T-helper 2 cell (primary cell): Measurements from ENCODE around the gene IFT27.
"Not testable (repeated sequence)": the region's sequence is repeated elsewhere in the genome, so short reads cannot be mapped to it uniquely, and the experiment has no call there.

ENCODE experiments used
- DNase-seq, 5 experiments: peaks; one replicate each; pipeline versions ENCODE4 v3.0.0 to v3.0.0-alpha.2; 2012 to 2022

Gene IFT27

DNA sequence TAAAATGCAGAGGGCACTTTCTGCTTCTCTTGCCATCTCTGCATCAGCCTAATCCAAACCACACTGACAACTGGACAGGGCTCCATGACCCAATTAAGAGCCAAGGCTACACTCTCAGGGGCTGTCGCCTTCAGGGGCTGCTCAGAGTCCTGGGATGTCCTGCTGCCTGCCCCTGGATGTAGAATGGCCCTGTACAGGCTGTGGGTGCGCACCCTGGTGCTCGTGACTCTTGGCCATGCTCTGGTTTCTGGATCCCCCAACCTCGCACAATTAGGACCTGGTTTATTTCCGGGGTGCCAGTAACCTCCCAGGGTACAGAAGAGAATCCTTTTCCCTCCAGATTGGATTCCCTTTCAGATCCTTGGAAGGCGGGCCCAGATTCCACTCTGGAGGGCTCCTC lies 11.3 kb downstream of the IFT27 start:
- no peak for DNase-seq

DNA sequence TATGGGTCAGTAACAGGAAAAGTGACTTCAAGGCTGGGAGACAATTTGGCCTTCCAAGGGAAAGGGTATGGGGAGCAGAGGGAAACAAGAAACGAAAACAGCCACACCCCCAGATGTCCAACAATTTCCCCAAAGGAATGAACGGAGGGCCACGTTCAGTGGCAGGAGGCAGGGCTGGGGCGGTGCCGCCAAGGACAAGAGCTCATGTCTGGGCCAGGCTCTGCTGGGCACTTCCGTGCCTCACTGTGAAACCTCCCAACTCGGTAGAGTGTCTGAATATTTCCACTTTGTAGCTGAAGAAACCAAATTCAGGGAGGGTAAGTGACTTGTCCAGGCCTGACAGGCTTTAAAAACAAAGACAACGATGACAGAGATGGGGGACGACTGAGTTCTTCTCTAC lies 11.9 kb downstream of the IFT27 start:
- no peak for DNase-seq

DNA sequence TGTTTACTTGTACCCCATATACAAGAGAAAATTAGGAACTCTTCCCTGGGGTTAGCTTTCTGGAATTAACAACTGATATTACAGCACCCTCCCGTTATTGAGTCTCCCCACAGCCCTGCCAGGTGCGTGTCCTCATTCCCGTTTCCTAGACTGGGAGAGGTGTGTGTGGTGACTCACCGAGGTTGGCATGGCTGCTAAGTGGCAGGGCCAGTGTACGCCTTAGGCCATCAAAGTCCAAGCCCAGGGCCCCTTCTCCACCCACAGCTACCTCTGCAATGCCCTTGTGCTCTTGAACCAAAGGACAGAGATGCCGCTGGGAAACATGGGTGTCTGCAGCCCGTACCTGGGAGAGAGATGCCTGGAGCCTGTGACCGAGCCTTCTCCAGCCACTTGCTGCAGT lies 12.3 kb downstream of the IFT27 start:
- DNase-seq = no peak

DNA sequence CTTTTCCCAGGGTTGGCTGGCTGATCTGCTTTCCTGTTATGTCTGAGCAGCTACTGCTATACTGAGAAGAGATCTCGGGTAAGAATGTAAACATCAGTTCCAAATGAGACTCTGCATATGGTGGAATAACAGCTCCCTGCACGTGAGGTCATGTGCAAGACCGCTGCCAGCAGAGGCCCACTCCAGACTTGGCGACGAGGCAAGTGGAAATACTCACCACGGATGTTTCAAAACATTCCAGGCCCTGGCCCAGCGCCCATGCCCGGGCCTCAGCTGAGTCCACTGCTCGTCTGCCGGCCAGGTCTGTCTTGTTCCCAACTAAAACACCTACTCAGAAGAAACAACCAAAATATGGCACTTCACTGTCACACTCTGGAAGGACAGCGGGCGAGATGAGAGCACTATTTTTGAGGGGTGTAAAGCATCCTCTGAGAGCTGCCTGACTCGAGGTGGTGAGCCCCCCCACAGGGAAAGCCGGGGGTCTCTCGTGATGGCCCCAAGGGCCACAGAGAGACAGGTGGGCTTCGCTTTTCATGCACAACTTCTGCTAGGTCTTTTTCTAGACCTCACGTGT lies 13.1 kb downstream of the IFT27 start:
- no peak for DNase-seq

DNA sequence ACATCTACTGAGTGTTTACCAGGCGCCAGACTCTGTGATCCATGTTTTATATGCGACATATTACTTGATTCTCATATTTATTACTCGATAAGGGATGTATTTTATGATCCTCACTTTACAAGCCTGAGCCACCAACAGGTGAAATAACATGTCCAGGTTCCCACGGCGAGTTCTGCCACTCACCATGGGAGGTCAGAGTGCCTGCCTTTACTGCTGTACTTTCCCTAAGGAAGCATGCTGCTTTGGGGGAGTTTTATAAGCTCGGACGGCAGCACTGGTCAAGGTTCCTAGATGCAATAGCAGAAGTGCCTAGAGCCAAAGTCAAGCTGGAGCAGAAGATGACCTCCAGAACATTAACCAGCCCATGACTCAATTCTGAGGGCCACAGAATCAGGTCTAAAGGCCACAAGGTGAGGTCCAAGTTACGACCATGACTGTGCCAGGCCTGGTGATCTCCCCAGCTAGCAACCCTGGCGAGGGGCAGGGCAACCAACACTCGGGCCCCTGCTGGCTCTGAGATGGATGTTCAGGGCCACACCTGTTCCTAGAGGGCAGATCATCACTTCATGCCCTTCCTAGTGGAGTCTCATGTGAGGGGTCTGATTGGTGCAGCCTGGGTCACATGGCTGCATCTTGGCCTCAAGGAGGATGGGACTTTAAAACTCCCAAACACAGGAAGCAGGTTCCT lies 14.2 kb downstream of the IFT27 start:
- DNase-seq = no peak

DNA sequence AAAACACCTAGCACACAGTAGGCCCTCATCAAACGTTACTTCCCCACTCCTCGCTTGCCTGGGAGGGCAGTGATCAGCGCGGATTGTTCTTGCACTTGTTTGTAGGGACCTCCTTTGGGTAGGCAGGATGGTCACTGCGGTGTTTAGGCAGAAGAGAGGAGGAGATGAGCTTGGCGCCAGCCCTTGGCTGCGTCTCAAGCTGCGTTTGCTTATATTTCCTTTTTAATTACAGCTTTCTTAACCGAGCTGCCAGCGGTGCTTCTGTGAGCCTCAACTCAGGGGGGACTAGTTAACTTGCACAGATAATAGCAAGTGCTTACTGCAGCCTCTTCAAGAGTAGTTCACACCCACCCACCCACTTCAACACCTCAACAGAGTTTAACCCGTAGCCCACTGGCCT lies 15.1 kb downstream of the IFT27 start:
- no peak for DNase-seq

DNA sequence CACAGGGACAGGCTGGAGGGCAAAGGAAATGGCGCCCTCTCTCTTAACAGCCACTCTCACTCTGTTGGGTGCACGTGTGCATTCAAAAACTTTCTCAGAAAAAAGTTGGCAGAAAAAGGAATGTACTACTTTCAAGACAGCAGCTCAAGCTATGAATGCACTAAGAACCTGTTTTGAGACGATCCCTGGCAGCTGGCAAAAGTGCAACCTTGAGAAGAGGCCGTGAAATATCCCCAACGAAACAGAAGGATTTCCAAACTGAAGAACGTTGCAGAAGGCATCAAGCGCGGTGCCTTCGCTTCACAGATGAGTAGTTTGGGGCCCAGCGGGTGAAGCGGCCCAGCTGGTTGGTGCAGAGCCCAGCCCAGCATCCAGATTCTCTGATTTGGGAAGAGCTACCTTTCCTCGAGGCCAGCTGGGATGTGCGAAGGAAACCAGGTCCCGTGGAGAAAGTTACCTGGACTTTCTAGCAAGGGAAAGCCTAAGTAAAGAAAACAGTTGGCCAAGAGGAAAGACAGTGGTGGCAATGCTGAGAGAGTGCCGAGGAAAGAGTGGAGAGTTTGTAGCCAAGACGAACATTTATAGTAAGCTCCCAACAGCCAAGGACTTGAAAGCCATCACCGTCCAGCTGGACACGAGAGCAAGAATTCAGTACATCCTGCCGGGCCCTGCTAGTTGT lies 16.3 kb downstream of the IFT27 start:
- no peak for DNase-seq

DNA sequence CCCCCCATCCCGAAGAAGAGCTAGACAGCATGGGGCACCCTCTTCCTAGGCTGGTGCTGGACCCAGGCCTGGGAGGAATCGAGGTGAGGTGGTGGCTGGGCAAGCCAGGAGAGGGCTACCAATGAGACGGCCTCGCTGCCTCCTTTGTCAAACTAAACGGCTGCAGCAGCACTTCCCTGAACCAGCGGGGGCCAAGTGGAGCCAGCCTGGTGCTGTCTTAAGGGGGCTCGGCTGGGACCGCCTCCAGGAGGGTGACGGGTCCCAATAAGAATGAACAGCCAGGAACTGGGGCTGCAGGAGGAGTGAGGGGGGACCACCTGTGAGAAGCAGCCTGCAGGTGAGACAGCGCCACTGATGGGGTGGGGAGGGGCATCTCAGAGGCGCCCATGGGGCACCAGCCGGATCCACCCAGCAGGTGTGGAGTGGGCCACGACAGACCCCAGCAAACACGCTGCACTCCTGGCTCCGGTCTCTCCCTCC lies 17.1 kb downstream of the IFT27 start:
- DNase-seq = no peak

DNA sequence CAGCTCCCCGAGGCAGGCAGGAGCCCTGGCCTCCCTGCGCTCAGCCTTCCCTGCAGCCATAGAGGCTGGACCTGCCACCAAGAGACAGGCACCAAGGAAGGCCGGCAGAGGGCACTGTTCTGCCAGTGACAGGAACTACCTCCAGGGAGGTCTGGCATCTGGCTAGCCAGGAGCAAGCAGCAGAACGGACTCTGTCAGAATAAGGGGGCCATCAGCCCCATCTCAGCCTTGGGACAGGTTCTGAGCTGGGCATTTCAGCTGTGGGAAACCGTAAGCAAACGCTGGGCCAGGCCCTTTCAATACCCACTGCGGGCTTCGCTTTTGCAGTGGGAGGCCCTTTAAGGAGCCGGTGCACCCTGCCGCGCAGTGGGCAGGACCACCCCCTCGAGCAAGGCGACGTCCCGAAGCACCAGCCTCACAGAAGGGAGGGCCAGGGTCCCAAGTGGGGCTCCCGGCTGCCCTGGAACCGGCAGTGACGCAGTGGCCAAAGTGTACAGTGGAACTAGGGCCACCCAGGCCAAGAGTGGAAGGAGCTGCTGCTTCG lies 18.2 kb downstream of the IFT27 start:
- peak; percentile 25 to 70 (median 59) for DNase-seq

DNA sequence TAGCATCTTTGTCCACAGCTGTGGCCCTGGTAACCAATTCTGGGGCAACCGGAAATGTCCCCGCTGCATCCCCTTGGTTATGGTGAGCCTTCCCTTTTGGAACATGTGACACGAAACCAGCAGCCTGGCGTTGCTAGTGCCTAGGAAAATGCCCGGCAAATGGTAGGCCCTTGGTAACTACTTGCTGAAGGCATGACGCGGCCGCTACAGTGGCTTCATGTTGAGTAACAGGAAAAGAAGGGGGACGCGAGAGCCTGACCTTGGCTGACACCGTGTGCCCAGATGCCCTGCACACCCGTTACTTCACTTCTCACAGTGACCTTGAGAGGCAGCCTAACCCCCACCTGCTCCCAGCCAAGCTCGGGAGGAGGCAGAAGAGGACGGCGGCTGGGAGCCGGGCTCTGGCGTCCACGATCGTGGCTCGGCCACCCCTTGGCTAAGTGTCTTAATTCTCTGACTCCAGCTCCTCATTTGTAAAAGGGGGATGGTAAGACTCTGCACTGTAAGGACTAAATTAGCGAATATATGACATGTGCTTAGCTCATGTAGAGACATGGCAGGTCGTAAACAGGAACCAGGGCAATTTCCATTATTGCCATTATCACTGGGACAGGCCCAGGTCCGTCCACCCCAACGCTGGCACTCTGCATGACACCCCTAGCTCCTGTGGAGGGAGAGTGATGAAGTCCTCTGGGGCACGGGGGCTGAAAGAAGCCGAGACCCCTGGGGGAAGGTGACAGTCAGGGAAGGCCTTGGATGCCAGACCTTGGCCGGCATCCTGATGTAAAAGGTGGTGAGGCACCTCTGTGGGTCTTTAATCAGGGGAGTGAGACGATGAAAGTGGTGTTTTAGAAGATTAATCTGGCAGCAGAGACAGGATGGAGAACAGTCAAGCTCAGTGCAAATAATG lies 18.9 kb downstream of the IFT27 start:
- no peak for DNase-seq

DNA sequence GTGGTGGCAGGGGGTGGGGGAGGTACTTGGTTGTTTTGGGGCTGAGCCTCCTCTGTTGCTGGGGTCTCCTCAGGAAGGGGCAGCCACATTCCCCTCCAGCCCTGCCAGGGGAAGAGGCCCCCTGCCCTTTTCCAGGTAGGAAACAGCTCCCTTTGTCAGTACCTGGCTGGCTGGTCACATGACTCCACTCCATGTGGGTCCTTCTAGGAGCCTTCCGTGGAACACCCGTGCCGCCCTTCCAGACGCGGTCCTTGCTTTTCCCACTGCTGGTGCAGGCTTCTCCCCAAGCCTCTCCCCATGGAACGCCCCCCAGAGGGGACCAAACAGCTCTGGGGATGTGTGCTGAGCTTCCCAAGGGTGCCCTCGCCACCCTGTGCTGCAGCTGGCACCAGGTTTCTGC lies 19.9 kb downstream of the IFT27 start:
- no peak for DNase-seq

DNA sequence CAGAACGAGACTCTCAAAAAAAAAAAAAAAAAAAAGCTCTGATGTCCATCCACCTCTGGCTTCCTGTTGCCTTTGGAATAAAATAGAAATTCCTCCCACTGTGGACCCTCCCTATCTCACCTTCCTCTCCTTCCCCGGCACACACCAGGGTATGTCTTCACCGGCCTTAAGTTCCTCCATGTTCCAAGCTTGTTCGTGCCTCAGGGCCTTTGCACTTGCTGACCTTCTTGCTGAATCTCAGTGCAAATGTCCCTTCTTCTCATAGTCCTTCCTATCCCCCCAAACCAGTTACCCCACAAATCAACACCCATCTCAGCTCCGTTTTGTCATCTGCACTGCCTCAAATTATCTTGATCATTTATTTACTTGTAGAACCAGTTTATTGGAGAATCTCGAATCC lies 20.6 kb downstream of the IFT27 start:
- DNase-seq = no peak

DNA sequence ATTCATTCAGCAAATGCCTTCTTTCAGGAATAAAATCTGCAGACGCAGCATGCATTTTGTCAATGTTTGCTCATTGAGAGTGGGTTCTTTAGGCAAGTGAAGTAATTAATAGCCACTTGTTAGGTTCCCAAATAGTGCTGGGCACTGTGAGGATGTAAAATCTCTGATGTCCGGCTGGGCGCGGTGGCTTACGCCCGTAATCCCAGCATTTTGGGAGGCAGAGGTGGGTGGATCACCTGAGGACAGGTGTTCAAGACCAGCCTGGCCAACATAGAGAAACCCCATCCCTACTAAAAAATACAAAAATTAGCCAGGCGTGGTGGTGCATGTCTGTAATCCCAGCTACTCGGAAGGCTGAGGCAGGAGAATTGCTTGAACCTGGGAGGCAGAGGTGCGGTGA lies 21.0 kb downstream of the IFT27 start:
- not testable (repeated sequence) for DNase-seq

DNA sequence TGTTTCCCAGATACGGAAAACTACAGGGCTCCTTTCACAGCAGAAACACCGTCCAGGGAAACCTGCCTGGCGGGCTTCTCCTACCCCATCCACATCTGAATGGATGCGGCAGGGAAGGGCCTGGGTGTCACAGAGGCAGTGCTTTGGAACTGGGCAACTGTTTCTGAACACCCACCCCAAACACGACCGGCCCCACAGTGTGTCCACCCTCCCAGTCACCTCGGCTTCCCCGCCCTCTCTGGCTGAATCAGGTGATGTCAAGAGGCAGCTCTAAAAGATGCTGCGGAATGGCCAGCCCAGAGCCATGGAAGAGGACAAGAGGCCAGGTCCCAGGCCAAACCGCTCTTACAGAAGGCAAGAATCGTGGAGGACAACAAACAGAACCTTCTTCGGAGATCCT lies 22.0 kb downstream of the IFT27 start:
- no peak for DNase-seq

DNA sequence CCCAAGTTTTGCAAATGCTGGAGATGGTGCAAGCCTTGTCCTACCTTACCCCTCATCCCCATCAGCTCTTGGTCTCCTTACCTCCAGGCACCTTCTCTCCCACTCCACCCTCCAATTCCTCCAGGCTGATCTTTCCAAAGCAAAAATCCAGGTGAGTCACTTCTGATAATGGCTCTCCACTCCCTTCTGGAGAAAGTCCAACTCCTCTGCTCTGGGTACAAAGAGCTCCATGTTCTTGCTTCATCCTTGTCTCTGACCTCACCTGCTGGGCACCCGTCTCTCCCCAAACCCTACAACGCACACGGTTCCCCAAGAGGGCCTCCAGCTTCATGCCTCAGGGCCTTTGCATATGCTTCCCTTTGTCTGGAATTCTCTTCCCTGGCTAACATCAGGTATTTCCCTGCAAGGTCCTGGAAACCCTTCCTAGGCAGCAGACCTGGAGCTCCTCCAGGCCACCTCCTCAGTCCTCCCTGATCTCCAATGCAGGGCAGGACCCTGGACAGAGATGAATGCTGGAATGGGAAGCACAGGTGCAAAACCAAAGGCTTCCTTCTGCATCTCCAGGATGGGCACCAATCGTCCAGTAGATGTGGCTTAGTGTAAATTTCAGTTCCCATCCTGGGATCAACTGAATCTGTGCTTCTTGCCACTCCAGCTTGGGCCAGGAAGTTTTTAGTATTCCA lies 22.7 kb downstream of the IFT27 start:
- DNase-seq = no peak

DNA sequence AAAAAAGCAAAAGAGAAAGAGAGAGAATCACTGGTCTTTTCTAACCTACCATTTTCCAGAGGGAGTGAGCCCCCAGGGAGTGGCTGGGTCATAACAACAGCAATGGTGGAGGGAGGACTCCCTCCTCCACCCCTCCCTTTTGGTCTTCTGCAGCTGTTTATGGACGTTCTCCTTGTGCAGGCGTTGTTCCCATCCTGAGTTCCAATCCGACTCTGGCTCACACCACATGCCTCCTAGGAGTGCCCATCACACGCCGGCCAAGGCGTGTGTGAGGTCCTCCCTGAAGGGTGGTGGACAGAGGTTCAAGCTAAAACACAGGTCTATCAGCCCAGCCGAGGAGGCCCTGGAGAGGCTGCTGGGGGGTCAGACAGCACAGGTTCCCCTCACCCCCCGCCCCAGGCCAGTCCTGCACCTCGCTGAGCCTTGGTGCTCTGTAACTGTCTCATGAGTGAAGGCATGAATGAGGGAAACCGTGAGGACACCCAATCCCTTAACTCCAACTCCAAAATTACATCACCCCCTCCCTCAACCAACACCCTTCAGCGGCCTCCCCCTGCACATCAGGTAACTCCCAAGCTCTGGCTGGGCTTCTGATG lies 29.4 kb downstream of the IFT27 start:
- DNase-seq = no peak

DNA sequence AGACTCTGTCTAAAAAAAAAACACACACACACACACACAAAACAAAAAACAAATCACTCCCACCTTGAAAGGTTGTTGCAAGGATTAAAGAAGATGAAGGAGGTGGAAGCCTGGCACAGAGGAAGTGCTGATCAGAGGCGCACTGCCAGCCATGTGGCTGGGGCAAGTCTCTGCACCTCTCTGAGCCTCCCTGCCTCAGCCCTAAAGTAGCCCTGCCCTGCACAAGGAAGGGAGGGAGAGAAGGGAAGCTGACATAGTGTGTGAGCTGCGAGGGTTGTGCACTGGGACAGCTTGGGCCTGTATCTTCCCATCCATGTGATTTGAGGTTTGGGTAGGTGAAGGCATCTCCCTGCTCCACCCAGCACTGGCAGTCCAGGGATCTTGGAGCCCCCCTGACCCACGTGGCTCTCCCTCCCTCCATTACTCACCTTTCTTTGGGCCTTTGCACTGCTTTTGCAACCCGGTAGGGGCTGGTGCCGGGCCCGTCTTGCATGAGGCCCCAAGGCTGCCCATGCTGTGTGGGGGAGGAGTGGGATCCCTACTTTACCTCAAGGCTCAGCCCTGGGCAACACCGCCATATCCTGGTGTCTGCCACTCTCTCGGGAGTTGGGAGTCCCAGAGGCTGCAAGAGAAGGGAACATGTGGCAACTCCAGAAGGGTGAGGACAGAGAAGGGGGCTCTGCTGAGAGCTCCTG lies 30.5 kb downstream of the IFT27 start:
- no peak for DNase-seq

DNA sequence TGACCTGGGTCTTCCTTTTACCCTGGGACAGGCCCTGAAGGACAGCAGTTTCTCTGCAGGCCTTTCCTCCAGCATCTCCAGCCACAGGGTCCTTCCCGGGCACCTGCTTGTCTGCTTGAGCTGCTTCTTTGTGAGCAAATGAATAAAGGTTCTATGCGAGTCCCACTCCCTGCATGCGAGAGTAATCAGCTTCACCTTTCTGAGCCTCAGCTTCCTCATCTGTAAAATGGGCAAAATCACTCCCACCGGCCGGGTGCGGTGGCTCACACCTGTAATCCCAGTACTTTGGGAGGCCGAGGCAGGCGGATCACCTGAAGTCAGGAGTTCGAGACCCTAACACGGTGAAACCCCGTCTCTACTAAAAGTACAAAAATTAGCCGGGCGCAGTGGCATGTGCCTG lies 31.1 kb downstream of the IFT27 start:
- DNase-seq = no peak

DNA sequence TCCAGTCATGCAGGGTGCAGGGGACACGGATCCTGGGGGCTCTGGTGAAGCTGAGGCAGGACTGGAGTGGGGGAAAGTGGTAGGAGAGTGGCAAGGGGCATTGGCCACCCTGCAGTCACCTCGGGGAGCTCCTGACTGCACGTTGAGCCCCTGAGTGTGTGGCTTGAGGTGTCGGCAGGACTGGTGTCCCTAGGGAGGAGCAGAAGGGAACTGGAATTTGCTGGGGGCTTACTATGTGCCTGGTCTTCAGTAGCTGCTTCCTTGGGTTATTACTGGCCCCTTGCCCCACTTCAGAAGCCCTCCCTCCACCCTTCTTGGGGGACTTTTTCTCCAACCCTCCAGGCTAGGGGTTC lies 31.5 kb downstream of the IFT27 start:
- DNase-seq = no peak

DNA sequence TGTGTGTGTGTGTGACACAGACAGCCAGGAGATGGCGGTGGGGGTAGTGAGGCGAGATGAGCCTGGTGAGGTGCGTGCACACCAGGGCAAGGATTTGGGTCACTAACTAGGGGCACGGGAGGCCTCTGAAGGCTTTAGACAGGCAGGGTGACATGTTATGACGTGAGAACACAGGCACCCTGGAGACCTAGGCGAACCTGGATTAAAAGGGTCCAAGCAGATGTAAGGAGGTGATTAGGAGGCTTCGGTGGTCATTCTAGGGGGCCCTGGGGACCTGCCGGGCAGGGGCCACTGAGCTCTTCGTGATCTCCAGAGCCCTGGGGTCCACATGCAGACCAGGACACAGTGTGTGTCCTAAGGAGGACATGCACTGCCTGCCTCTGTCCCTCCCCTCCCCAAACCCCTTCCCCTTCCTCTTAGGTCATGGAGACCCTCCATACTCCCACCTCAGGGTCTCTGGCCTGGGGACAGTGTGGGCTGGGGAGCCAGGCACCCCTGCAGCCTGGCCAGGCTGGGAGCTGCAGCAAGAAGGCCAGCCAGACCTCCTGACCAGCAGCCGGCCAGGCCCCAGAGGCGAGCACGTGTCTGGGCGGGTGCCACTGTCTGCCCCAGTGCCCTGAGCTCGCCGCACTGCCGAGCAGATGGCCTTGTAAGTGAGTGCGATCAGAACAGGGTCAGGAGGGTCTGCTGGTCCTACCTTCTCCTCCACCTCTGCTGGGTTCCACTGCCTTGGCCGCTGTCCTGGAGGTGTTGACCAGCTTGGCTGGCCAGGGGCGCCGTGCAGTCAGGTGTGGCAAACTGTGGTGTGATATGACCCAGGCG lies 32.1 kb downstream of the IFT27 start:
- DNase-seq = no peak
